Stimulated activated CD8-positive, alpha-beta memory T cell treated with anti-CD3 and anti-CD28 coated beads, Interleukin-4, amount 100 ng/mL, for 48 hours (primary cell): ENCODE measurements around the gene PMPCA.

ENCODE experiments used
- DNase-seq: peaks from one replicate; pipeline ENCODE4 v3.0.0-alpha.2; 2020

The PMPCA gene

DNA sequence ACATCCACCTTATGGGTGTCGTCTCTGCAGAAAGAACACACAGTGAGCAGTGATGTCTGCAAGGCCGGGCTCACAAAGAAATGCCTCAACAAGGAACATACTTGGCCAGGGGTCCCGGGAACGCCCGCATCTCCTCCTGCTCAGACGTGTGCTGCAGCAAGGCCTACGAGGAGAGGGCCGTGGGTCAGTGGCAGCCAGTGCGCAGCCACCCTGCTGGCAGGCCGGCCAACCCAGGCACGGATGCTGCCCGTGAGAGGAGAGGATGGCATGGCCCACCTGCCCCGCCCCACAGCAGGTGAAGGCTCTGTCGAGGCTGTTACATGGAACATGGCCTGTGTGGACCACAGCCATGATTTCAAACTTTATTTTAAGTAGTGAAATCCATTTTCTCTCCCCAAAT is 53.1 kb downstream of the PMPCA start:
- DNase-seq = no peak

DNA sequence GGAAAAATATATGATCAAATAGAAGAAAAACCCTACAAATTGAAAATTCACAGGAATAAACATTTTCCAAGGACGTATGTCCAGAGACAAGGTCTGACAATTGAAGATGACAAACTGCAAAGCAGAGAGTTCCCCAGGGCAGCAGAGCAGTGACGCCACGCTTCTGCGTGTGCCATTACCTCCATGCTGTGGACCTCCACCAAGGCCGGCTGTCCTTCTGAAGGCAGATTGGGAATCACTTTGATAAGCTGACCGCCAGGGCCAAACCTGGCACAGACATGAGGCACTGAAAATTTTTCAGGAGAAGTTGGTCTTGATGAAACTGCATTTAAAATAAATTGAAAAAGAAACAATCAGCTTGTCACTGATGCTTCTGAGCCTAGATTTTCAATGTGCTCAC is 53.8 kb downstream of the PMPCA start:
- DNase-seq = no peak

DNA sequence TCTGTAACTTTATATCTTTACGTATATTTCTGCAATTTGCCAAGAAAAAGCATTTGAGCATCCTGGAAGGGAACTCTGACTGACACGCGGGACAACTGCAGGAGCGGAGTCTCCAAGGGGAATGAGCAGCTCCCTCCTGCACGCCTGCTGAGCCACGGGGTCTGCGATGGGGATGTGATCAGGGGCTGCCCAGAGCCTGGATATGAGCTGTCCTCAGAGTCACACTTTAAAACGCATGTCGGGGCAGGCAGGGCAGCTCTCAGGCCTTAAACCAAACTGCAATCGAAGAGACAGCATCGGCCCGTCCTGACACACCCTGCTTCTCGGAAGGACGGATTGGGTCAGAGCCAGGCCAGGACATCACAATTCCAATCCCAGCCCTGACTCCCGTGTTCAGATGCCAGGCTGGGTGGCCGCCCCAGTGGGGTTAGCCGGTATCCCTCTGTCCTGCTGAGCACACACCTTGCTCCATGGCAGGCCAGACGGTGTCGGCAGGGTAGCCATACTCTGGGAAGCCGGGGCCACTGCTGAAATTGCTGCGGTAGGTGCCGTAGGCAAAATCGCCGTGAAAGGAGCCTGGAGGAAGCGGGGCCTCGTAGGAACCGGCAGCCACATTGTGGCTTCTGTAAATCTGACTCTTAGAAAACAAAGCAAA is 55.2 kb downstream of the PMPCA start:
- DNase-seq = no peak

DNA sequence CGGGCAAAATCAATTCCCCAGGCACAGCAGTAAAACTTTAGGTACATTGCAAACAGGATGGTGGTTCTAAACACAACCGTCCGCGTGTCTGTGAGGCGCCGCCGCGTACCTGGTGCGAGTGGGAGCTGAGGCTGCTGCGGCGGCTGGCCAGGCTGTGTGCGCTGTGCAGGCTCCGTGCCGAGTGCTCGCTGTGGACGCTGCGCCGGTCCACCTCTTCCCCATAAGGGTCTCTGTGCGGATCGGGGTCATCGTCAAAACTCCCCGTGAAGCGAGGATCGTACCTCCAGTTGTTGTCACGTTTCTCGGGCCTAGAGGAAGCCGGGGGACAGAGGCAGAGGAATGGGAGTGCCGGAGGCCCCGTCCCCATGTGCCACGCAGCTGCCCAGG is 55.7 kb downstream of the PMPCA start:
- no peak for DNase-seq

DNA sequence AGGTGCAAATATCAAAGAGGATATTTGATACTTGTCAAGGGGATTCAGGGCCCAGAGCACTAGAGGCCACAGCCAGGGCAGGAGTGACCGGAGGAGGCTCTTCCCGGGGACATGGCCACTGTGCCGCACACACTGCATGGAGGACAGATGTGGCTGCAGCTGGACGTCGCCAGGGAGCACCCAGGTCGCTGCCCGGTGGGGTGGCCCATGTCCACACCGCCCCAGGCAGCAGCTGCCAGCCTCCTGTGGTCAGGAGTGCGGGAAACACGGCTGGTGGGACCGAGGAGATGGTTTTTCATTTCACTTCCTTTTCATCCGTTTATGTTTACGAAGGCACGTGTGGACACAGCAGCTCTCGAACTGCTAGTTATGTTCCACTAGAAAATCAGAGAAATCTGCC is 57.3 kb downstream of the PMPCA start:
- no peak for DNase-seq

DNA sequence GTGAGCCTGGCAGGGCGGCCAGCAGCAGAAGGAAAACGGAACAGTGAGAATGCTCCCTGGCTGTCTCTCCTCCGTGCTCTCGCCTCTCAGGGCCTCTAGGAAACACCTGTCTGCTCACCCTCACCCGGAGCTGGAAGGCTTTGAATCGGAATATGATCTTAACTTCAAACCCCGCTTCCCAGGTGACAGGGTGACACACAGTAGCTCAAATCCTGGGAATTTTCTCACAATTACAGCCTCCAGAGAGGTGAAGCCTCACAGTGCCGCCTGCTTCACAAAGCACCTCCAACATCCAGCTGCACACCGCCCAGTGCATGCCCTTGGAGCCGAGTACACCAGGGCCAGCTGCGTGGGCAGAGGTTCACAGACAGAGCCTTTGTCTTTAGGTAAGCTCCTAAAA is 59.9 kb downstream of the PMPCA start:
- no peak for DNase-seq

DNA sequence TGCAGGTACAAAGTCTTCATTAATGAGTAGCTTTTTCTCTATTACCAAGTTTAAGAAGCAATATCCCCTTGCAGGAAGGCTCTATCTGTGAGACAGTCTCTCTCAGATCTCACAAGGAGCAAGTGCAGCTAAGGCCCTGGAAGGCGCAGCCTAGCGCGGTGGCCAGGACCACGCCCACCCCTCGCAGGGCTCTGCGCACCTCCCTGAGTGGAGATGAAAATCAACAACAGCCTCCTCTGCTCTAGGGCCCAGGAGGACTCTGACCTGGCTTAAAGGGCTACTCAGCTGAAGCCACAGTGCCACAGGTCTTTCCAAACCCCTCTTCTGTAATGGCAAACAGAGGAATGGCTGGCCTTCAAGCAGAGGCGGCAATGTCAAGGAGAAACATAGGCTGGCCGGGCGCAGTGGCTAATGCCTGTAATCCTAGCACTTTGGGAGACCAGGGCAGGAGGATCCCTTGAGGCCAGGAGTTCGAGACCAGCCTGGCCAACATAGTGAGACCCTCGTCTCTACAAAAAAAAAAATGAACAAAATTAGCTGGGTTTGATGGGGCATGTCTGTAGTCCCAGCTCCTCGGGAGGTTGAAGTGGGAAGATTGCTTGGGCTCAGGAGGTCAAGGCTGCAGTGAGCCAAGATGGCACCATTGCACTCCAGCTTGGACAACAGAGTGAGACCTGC is 60.5 kb downstream of the PMPCA start:
- DNase-seq = no peak

DNA sequence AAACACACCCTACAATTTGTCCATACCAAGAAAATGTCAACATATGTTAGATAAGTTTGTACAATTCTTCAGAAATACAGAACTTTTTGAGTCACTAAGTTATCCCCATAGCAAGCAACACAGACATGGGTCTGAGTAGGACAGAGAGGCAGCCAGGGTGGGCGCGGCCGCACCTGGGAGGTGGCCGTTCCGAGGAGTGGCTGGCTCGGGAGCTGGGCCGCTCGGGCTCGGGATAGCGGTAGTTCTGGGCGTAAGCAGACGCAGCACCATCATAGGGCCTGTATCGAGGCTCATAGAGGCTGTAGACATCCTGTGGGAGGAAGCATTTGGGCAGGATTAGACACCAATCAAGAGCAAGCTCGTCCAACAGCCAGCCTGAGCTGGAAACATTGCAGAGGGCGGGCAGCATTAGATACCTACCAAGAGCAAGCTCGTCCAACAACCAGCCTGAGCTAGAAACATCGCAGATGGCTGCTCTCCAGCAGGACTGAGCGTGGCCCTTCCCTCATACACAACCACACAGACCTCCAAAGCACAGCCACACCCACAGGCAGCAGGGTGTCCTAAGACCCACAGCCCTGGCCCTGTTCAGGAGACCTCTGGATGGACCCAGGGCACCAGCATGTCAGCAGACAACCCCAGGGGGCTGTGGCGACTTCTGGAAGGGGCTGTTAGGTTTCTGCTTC is 61.5 kb downstream of the PMPCA start:
- DNase-seq = no peak

DNA sequence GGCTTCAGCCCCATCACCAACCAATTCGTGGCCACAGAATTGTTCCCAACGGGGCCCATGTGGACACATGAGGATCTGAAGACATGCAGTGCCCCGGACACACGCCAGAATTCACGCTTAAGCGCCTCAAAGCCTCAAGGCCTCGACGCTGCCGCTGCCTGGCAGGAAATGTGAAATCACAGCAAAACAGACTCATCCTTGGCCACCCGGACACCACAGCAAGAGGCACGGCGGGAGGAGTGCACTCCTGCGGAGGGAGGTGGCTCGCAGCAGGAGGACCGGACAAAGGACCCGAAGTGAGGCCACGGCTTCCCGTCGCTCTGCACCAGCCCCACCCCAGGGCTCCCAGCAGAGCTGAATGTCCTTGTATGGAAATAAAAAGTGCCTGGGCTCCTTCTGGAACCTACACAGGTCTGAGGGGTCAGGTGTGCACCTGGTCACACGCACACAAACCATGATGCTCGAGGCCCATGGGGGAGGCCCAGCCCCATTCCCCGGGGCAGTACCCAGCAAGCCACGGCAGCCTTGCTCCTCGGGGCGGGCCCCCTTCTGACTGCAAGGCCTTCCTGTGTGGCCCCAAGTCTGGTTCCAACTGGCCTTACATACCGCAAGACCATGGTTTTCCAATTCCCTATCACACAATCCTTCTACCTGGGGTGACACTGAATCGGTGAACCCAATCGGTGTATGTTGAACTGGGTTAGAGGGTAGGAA is 62.3 kb downstream of the PMPCA start:
- no peak for DNase-seq

DNA sequence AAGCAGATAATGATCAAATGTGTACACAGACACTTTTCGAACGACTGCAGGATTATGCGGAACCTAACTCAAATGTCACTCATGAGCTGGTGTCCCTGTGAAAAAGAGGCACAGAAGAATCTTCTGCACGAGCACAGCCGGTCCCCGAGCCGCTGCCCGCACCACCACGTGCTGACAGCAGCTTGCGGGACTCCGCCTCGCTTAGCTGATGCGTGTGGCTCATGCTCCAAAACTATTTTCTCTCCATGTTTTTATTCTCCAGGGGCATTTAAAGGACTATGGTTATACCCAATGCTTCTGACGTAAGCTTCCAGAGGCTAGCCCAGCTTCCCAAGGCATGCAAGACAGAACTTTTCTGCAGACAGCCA is 62.9 kb downstream of the PMPCA start:
- no peak for DNase-seq
